Keratinocyte (primary cell): ENCODE results near the gene RIT1. TPM values are rescaled to one million over a fixed set of nuclear protein-coding genes. Genes with fewer than 3 reads are reported as not detected.

ENCODE experiments used
- DNase-seq: peaks from one replicate; pipeline ENCODE4 v3.0.0-alpha.2; 2011; ENCODE audit warnings: low read depth, missing footprints, low spot score
- FAIRE-seq: peaks from 2 replicates; lab custom pipeline; 2011; peaks lifted over from hg19 to GRCh38; lab: Jason Lieb, UNC
- H2AFZ ChIP-seq: 2 replicates; pipeline ENCODE4 v1.6.0; 2012; ENCODE audit warnings: low read length, control low read depth, inconsistent platforms; ENCODE audit not compliant: control insufficient read depth
- H3K27ac ChIP-seq: 2 replicates; pipeline ENCODE4 v1.5.1; 2011; ENCODE audit warnings: low read length; ENCODE audit not compliant: control insufficient read depth, insufficient read depth
- H3K27me3 ChIP-seq: 3 replicates; pipeline ENCODE4 v1.6.0; 2011; ENCODE audit warnings: low read length; ENCODE audit not compliant: control insufficient read depth, insufficient read depth; ENCODE audit errors: extremely low read depth
- H3K36me3 ChIP-seq, 2 experiments: 2 replicates in 1 of 2; 3 replicates in 1 of 2; pipeline ENCODE4 v1.5.1; 2011; ENCODE audit warnings: low read length in 2 of 2, mild to moderate bottlenecking in 1 of 2; ENCODE audit not compliant: control insufficient read depth in 2 of 2, insufficient read depth in 2 of 2; ENCODE audit errors: extremely low read depth in 1 of 2
- H3K4me1 ChIP-seq: 3 replicates; pipeline ENCODE4 v1.5.1; 2011; ENCODE audit warnings: low read length; ENCODE audit not compliant: control insufficient read depth, insufficient read depth; ENCODE audit errors: extremely low read depth
- H3K4me2 ChIP-seq: 3 replicates; pipeline ENCODE4 v1.6.0; 2011; ENCODE audit warnings: low read depth, low read length; ENCODE audit not compliant: control insufficient read depth, insufficient read depth; ENCODE audit errors: extremely low read depth
- H3K4me3 ChIP-seq, 3 experiments: fragments of 200-600 bp in 1 of 3; sonication (generic) in 1 of 3; 2 replicates in 2 of 3; 3 replicates in 1 of 3; pipeline ENCODE4 v1.5.1; 2011 to 2016; ENCODE audit warnings: low read length in 3 of 3, mild to moderate bottlenecking in 3 of 3, control low read depth in 2 of 3, inconsistent platforms in 1 of 3, low read depth in 1 of 3, mixed read lengths in 1 of 3, mixed run types in 1 of 3, moderate library complexity in 1 of 3; ENCODE audit not compliant: control insufficient read depth in 2 of 3, insufficient read depth in 2 of 3; ENCODE audit errors: extremely low read depth in 1 of 3
- H3K79me2 ChIP-seq: 2 replicates; pipeline ENCODE4 v1.6.0; 2012; ENCODE audit warnings: low read length; ENCODE audit not compliant: control insufficient read depth, insufficient read depth
- H3K9ac ChIP-seq: 3 replicates; pipeline ENCODE4 v1.6.0; 2011; ENCODE audit warnings: low read length; ENCODE audit not compliant: control insufficient read depth, insufficient read depth; ENCODE audit errors: extremely low read depth
- H3K9me1 ChIP-seq: 3 replicates; pipeline ENCODE4 v1.6.0; 2011; ENCODE audit warnings: low read length; ENCODE audit not compliant: control insufficient read depth, insufficient read depth; ENCODE audit errors: extremely low read depth
- H3K9me3 ChIP-seq: 2 replicates; pipeline ENCODE4 v1.5.1; 2012; ENCODE audit warnings: low read depth, low read length; ENCODE audit not compliant: control insufficient read depth
- H4K20me1 ChIP-seq: 3 replicates; pipeline ENCODE4 v1.6.0; 2011; ENCODE audit warnings: low read length; ENCODE audit not compliant: control insufficient read depth, insufficient read depth; ENCODE audit errors: extremely low read depth
- CTCF ChIP-seq, 3 experiments: IDR thresholded peaks in 1 of 3; conservative IDR thresholded peaks in 1 of 3; optimal IDR thresholded peaks in 1 of 3; 2 replicates in 2 of 3; 3 replicates in 1 of 3; pipeline versions ENCODE3 to v1.5.1; 2011; ENCODE audit warnings: low read length in 3 of 3, mild to moderate bottlenecking in 3 of 3, moderate library complexity in 2 of 3, control low read depth in 1 of 3, inconsistent platforms in 1 of 3; ENCODE audit not compliant: insufficient read depth in 2 of 3; ENCODE audit errors: extremely low read depth in 1 of 3
- EZH2 ChIP-seq: IDR thresholded peaks from one replicate; pipeline ENCODE4 v1.6.1; 2012; ENCODE audit warnings: inconsistent platforms, mild to moderate bottlenecking, low read length, moderate library complexity
- dilution Hi-C: fragments of 300-500 bp; cut with MboI; formaldehyde crosslinking; loops from one replicate; pipeline ENCODE4 v1.7.0; 2020; ENCODE audit warnings: low sequenced_read_pairs; ENCODE audit not compliant: extremely low pct_ligation_motif_present
- polyA plus RNA-seq, 5 experiments: library from polyadenylated mRNA; depleted of rRNA in 3 of 5; stranded (reverse) in 3 of 5; stranded (forward) in 1 of 5; unstranded in 1 of 5; fragments of >200 nt; gene quantifications; 1 replicate in 1 of 5; 2 replicates in 3 of 5; 3 replicates in 1 of 5; pipeline versions ENCODE4 v1.2.1 to v1.2.3, GENCODE V29; 2011 to 2012; ENCODE audit warnings: missing spikeins in 2 of 5, low read depth in 1 of 5, low replicate concordance in 1 of 5

RIT1 gene
- polyA plus RNA-seq, 1 donor (not counting 4 experiments of a cell fraction or from before 2014, with no cell fraction given) = 33.5 TPM

- H3K36me3 ChIP-seq = peaks cover 35 to 49% of the 10 kb centered on the region in 2 experiments
Observed at GRCh38 chr1:155918660-155919059, 7.5 kb upstream of the RIT1 start.

GRCh38 chr1:155913969-155914757 is 3.0 kb upstream of the RIT1 start:
- Histone ChIP-seq H3K4me2 (no peak overlapping the region), H2AFZ (no peak overlapping the region), H4K20me1 (no peaks in the 10 kb centered on the region), H3K4me3 (no peak overlapping the region), H3K9ac (no peak overlapping the region), H3K79me2 (peaks cover 4% of the 10 kb centered on the region), H3K27ac (no peak overlapping the region), H3K9me3 (no peaks in the 10 kb centered on the region), H3K36me3 (peaks cover 15 to 30% of the 10 kb centered on the region in 2 experiments), H3K4me1 (peaks cover 18% of the 10 kb centered on the region), H3K27me3 (no peaks in the 10 kb centered on the region), H3K9me1 (no peaks in the 10 kb centered on the region)
- dilution Hi-C loops = no loop called here
- FAIRE-seq (no peak), DNase-seq (no peak)
- TF ChIP-seq EZH2 (no peak), CTCF (optimal IDR thresholded peaks at IDR 0.05 in 1 of 3, IDR thresholded peaks at IDR 0.05 in 1 of 3, conservative IDR thresholded peaks at IDR 0.05 in 1 of 3; ENCODE audit: extremely low read depth in 1 of 3, insufficient read depth in 2 of 3, low read length in 3 of 3) (no peak)

More at GRCh38 chr1:155918660-155919059, 7.5 kb upstream of the RIT1 start:
- FAIRE-seq (no peak), DNase-seq (no peak)
- Histone ChIP-seq H3K9ac (no peak overlapping the region), H3K4me2 (no peak overlapping the region), H3K4me3 (no peak overlapping the region), H3K27ac (no peak overlapping the region), H2AFZ (no peak overlapping the region), H3K27me3 (no peaks in the 10 kb centered on the region), H3K9me1 (no peaks in the 10 kb centered on the region), H3K4me1 (no peaks in the 10 kb centered on the region), H4K20me1 (no peaks in the 10 kb centered on the region), H3K79me2 (peaks cover 16% of the 10 kb centered on the region), H3K9me3 (no peaks in the 10 kb centered on the region)
- dilution Hi-C loops = no loop called here
- TF ChIP-seq CTCF (optimal IDR thresholded peaks at IDR 0.05 in 1 of 3, IDR thresholded peaks at IDR 0.05 in 1 of 3, conservative IDR thresholded peaks at IDR 0.05 in 1 of 3; ENCODE audit: extremely low read depth in 1 of 3, insufficient read depth in 2 of 3, low read length in 3 of 3) (no peak), EZH2 (no peak)
